Activated CD4-positive, alpha-beta T cell treated with anti-CD3 and anti-CD28 coated beads for 48 hours (primary cell): ENCODE measurements around the gene NSUN3.
"Not testable (repeated sequence)": the region's sequence is repeated elsewhere in the genome, so short reads cannot be mapped to it uniquely, and the experiment has no call there.

Experiments used
- DNase-seq: peaks from one replicate; pipeline ENCODE4 v3.0.0-alpha.2; 2020

NSUN3 gene

GRCh38 chr3:94069194-94069813 lies 6.4 kb downstream of the NSUN3 start:
- DNase-seq = no peak

- no peak for DNase-seq
Measured at GRCh38 chr3:94070341-94070911, 7.6 kb downstream of the NSUN3 start.

- no peak for DNase-seq
Measured at GRCh38 chr3:94071713-94072284, 8.9 kb downstream of the NSUN3 start.

- no peak for DNase-seq
Measured at GRCh38 chr3:94076055-94076454, 13.2 kb downstream of the NSUN3 start.

GRCh38 chr3:94080552-94080951 lies 17.7 kb downstream of the NSUN3 start:
- not testable (repeated sequence) for DNase-seq

- DNase-seq = no peak
Measured at GRCh38 chr3:94081884-94082283, 19.0 kb downstream of the NSUN3 start.

- DNase-seq = no peak
Measured at GRCh38 chr3:94082391-94082937, 19.6 kb downstream of the NSUN3 start.

GRCh38 chr3:94083261-94083660 lies 20.4 kb downstream of the NSUN3 start:
- DNase-seq = no peak

- no peak for DNase-seq
Measured at GRCh38 chr3:94089126-94089525, 26.3 kb downstream of the NSUN3 start.

- no peak for DNase-seq
Measured at GRCh38 chr3:94092086-94092485, 29.2 kb downstream of the NSUN3 start.

- DNase-seq = no peak
Measured at GRCh38 chr3:94093151-94093550, 30.3 kb downstream of the NSUN3 start.

GRCh38 chr3:94095111-94095510 lies 32.2 kb downstream of the NSUN3 start:
- DNase-seq = no peak

- no peak for DNase-seq
Measured at GRCh38 chr3:94098452-94098851, 35.6 kb downstream of the NSUN3 start.

- DNase-seq = no peak
Measured at GRCh38 chr3:94099311-94099710, 36.5 kb downstream of the NSUN3 start.

GRCh38 chr3:94101860-94102259 lies 39.0 kb downstream of the NSUN3 start:
- DNase-seq = no peak

- DNase-seq = no peak
Measured at GRCh38 chr3:94106268-94106667, 43.4 kb downstream of the NSUN3 start.

GRCh38 chr3:94110232-94110631 lies 47.4 kb downstream of the NSUN3 start:
- not testable (repeated sequence) for DNase-seq

- DNase-seq = no peak
Measured at GRCh38 chr3:94110854-94111253, 48.0 kb downstream of the NSUN3 start.

GRCh38 chr3:94114666-94115065 lies 51.8 kb downstream of the NSUN3 start:
- no peak for DNase-seq

- no peak for DNase-seq
Measured at GRCh38 chr3:94115482-94115881, 52.6 kb downstream of the NSUN3 start.

- no peak for DNase-seq
Measured at GRCh38 chr3:94117729-94118128, 54.9 kb downstream of the NSUN3 start.

- no peak for DNase-seq
Measured at GRCh38 chr3:94118390-94118789, 55.5 kb downstream of the NSUN3 start.

GRCh38 chr3:94121161-94121560 lies 58.3 kb downstream of the NSUN3 start:
- no peak for DNase-seq

- no peak for DNase-seq
Measured at GRCh38 chr3:94127115-94127514, 64.3 kb downstream of the NSUN3 start.
